NCI-H82 (cell line): ENCODE data around the gene CNTN5.
"Not testable (repeated sequence)": the region's sequence is repeated elsewhere in the genome, so short reads cannot be mapped to it uniquely, and the experiment has no call there.

Source experiments
- DNase-seq: peaks from one replicate; lab custom pipeline; 2025; lab: John Stamatoyannopoulos, UW

Gene CNTN5

GRCh38 chr11:99759787-99760186 is 739.0 kb downstream of the CNTN5 start:
- no peak for DNase-seq

- no peak for DNase-seq
Observed at GRCh38 chr11:99766811-99767210, 746.1 kb downstream of the CNTN5 start.

GRCh38 chr11:99773646-99774045 is 752.9 kb downstream of the CNTN5 start:
- DNase-seq: no peak

- DNase-seq: no peak
Observed at GRCh38 chr11:99781074-99781473, 760.3 kb downstream of the CNTN5 start.

DNA sequence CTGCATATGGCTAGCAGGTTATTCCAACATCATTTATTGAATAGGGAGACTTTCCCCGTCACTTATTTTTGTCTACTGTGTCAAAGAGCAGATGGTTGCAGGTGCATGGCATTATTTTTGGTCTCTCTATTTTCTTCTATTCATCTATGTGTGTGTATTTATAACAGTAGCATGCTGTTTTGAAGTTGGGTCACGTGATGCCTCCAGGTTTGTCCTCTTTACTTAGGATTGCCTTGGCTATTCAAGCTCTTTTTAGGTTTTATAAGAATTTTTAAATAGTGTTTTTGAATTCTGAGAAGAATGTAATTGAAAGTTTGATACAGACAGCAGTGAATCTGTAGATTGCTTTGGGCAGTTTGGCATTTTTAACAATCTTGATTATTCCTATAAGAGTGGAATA is 770.6 kb downstream of the CNTN5 start:
- DNase-seq: no peak

DNA sequence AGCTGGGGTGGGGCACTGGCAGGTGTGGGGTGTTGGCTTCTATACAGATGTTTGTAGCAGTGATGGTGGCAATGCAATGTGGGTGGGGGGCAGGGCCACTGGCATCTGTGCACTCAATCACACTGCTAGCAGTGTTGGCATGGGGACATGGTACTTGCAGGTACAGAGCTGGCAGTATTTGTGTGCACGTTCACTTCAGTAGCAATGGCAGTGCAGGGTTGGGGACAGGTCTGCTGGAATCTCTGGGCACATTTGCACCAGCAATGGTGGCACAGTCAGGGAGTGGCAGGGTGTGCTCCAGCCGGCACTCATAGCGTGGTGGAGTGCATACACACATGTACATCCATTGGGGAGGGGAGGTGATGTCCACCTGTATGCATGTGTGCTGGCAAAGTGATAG is 775.2 kb downstream of the CNTN5 start:
- DNase-seq: no peak

DNA sequence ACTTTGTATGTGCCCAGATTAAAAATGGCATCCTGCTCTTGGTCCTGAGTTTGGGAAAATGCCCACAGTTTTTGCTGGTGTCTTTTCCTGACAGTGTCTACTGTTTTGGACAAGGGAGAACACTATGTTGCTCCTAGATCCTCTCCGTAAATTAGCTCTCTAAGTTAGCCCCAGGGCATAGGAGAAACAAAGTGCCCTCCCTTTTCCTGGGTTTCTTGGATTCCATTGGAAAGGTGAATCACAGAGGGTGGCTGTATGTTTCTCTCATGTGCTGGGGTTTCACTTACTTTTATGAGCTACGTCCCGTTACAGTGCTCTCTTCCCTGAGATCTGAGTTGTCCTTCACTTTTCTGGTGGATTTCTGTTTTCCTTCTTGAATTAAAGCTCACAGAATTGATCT is 782.8 kb downstream of the CNTN5 start:
- no peak for DNase-seq

- DNase-seq: no peak
Observed at GRCh38 chr11:99812516-99812915, 791.8 kb downstream of the CNTN5 start.

- DNase-seq: no peak
Observed at GRCh38 chr11:99814021-99814420, 793.3 kb downstream of the CNTN5 start.

DNA sequence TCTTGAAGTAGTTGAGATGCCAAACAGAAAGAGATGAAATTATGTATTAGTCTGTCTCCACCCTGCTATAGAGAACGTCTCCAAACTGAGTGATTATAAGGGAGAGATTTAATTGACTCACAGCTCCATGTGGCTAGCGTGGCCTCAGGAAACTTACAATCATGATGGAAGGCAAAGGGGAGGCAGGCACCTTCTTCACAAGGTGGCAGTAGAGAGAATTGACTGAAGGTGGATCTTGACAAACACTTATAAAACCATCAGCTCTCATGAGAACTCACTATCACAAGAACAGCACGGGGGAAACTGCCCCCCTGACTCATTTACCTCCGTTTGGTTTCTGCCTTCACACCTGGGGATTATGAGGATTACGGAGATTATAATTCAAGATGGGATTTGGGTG is 794.0 kb downstream of the CNTN5 start:
- DNase-seq: peak; percentile 27

- no peak for DNase-seq
Observed at GRCh38 chr11:99818991-99819390, 798.2 kb downstream of the CNTN5 start.

- DNase-seq: no peak
Observed at GRCh38 chr11:99822846-99823565, 802.3 kb downstream of the CNTN5 start.

GRCh38 chr11:99836739-99837138 is 816.0 kb downstream of the CNTN5 start:
- DNase-seq: not testable (repeated sequence)

GRCh38 chr11:99841885-99842284 is 821.1 kb downstream of the CNTN5 start:
- no peak for DNase-seq

- no peak for DNase-seq
Observed at GRCh38 chr11:99865951-99866350, 845.2 kb downstream of the CNTN5 start.

DNA sequence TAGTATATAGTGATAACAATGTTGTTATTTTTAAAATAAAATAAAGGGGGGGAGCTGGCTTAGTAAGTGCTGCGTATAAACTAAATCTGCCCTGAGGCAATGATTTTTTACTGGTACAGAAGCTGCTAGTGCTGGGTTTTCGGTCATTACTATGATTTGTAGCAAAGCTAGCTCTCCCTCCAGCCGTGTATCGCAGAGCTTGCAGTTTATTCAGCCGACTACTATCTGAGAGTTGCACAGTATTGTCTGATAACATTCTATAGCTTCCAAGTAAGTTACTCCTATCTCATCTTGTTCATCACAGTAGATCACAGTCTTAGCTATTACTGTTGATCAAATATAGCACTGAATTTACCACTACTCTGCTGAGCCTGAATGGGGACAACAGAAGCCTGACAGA is 860.9 kb downstream of the CNTN5 start:
- DNase-seq: no peak

DNA sequence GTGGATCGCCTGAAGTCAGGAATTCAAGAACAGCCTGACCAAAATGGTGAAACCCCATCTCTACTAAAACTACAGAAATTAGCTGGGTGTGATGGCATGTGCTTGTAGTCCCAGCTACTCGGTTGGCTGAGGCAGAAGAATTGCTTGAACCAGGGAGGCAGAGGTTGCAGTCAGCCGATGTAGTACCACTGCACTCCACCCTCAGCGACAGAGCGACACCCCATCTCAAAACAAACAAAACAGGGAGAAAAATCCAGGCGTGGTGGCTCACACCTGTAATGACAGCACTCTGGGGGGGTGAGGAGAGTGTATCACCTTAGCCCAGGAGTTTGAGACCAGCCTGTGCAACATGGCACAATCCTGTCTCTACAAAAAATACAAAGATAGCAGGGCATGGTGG is 864.0 kb downstream of the CNTN5 start:
- DNase-seq: no peak

GRCh38 chr11:99887481-99887880 is 866.7 kb downstream of the CNTN5 start:
- DNase-seq: no peak

- no peak for DNase-seq
Observed at GRCh38 chr11:99893811-99894210, 873.1 kb downstream of the CNTN5 start.

- no peak for DNase-seq
Observed at GRCh38 chr11:99901175-99901574, 880.4 kb downstream of the CNTN5 start.

GRCh38 chr11:99911116-99911515 is 890.4 kb downstream of the CNTN5 start:
- peak; percentile 35 for DNase-seq

DNA sequence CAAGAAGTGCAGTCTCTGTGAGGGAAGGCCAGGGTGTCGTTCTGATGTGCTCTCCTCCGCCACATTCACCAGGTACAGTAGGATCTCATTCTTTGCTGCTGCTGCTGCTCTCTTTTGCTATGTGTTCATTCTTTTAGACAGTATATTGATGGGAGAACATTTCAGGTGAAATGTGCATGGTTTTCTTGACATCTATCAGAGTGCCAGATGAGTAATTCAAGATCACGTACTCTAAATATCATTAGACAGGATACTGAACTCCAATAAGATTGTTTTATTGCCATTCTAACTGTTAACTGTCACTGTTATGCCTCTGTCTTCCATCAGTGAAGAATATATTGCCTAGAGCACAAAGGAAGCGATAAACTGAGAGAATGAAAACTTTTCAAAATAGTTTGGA is 895.3 kb downstream of the CNTN5 start:
- no peak for DNase-seq

GRCh38 chr11:99918761-99919160 is 898.0 kb downstream of the CNTN5 start:
- DNase-seq: no peak

GRCh38 chr11:99920956-99921355 is 900.2 kb downstream of the CNTN5 start:
- DNase-seq: no peak
